IMR-90 (cell line): ENCODE data around the gene KCNQ5. TPM values are rescaled to one million over a fixed set of nuclear protein-coding genes. Genes with fewer than 3 reads are reported as not detected.

Experiments used
- ATAC-seq: fragments of 200-7000 bp; cut with Tn5 transposase; 2 replicates; pipeline ENCODE4 v1.9.1; 2020; ENCODE audit warnings: low read depth, mild to moderate bottlenecking, moderate library complexity
- BruUV-seq: library from RNA; stranded (reverse); fragments of 400-500 nt; replicated peaks from 2 replicates; lab custom pipeline; 2021; lab: Mats Ljungman, UMichigan
- CTCF ChIA-PET: fragments of 300-600 bp; formaldehyde crosslinking; extraction: SDS; loops from one replicate; lab custom pipeline; 2021; ENCODE audit warnings: antibody characterized with exemption; lab: Yijun Ruan, JAX
- POLR2A ChIA-PET: fragments of 300-600 bp; sonication (Branson Sonifier 250); formaldehyde crosslinking; loops from one replicate; lab custom pipeline; 2022; ENCODE audit warnings: antibody characterized with exemption; ENCODE audit not compliant: unreplicated experiment; lab: Charles Lee
- DNase-seq: peaks from one replicate; pipeline ENCODE4 v3.0.0; 2013
- H2AFZ ChIP-seq: replicated peaks from 2 replicates; pipeline ENCODE3; 2013; ENCODE audit warnings: low read length, mild to moderate bottlenecking; ENCODE audit not compliant: poor library complexity
- H2AK5ac ChIP-seq: 2 replicates; pipeline ENCODE4 v1.6.1; 2013; ENCODE audit warnings: low read depth, low read length, inconsistent platforms
- H2AK9ac ChIP-seq: replicated peaks from 2 replicates; pipeline ENCODE3; 2013; ENCODE audit warnings: mild to moderate bottlenecking, low read depth, low read length, moderate library complexity; ENCODE audit not compliant: poor library complexity
- H2BK120ac ChIP-seq: 2 replicates; pipeline ENCODE4 v1.6.1; 2013; ENCODE audit warnings: low read depth, low read length, inconsistent platforms
- H2BK15ac ChIP-seq: 3 replicates; pipeline ENCODE4 v1.6.1; 2013; ENCODE audit warnings: low read depth, low read length, inconsistent platforms
- H2BK20ac ChIP-seq: 2 replicates; pipeline ENCODE4 v1.6.1; 2013; ENCODE audit warnings: low read depth, mild to moderate bottlenecking, inconsistent platforms, low read length, moderate library complexity
- H2BK5ac ChIP-seq: 2 replicates; pipeline ENCODE4 v1.6.1; 2013; ENCODE audit warnings: mild to moderate bottlenecking, low read depth, low read length, inconsistent platforms; ENCODE audit not compliant: poor library complexity, severe bottlenecking
- H3K14ac ChIP-seq: replicated peaks from 2 replicates; pipeline ENCODE4 v1.6.1; 2013; ENCODE audit warnings: low read depth, low read length, inconsistent platforms
- H3K18ac ChIP-seq: 2 replicates; pipeline ENCODE4 v1.6.1; 2013; ENCODE audit warnings: low read depth, low read length, control low read depth
- H3K23ac ChIP-seq: 2 replicates; pipeline ENCODE4 v1.6.1; 2013; ENCODE audit warnings: low read depth, low read length, inconsistent platforms
- H3K27ac ChIP-seq: 2 replicates; pipeline ENCODE4 v1.5.1; 2013; ENCODE audit warnings: mild to moderate bottlenecking, control low read depth, low read length; ENCODE audit not compliant: insufficient read depth
- H3K27me3 ChIP-seq: 2 replicates; pipeline ENCODE4 v1.6.1; 2013; ENCODE audit warnings: low read length; ENCODE audit not compliant: control insufficient read depth, insufficient read depth
- H3K36me3 ChIP-seq: 2 replicates; pipeline ENCODE4 v1.6.1; 2013; ENCODE audit warnings: low read length, mixed read lengths; ENCODE audit not compliant: control insufficient read depth, insufficient read depth
- H3K4ac ChIP-seq: 2 replicates; pipeline ENCODE4 v1.6.1; 2013; ENCODE audit warnings: low read depth, low read length, inconsistent platforms
- H3K4me1 ChIP-seq: 2 replicates; pipeline ENCODE4 v1.6.1; 2013; ENCODE audit warnings: low read length, mixed read lengths; ENCODE audit not compliant: control insufficient read depth, insufficient read depth
- H3K4me2 ChIP-seq: 2 replicates; pipeline ENCODE4 v1.6.1; 2013; ENCODE audit warnings: low read depth, mild to moderate bottlenecking, control low read depth, low read length, moderate library complexity
- H3K4me3 ChIP-seq: 2 replicates; pipeline ENCODE4 v1.5.1; 2013; ENCODE audit warnings: low read depth, mild to moderate bottlenecking, control low read depth, low read length, moderate library complexity; ENCODE audit not compliant: insufficient read depth
- H3K56ac ChIP-seq: 2 replicates; pipeline ENCODE4 v1.6.1; 2013; ENCODE audit warnings: low read length, inconsistent platforms; ENCODE audit not compliant: insufficient read depth; ENCODE audit errors: extremely low read depth
- H3K79me1 ChIP-seq, 2 experiments: 2 replicates each; pipeline ENCODE4 v1.6.1; 2013; ENCODE audit warnings: low read length in 2 of 2, inconsistent platforms in 1 of 2, low read depth in 1 of 2
- H3K9ac ChIP-seq: 2 replicates; pipeline ENCODE4 v1.6.1; 2013; ENCODE audit warnings: low read depth, low read length, control low read depth
- H3K9me1 ChIP-seq: 2 replicates; pipeline ENCODE4 v1.6.1; 2013; ENCODE audit warnings: low read length, inconsistent platforms; ENCODE audit not compliant: insufficient read depth
- H3K9me3 ChIP-seq: 2 replicates; pipeline ENCODE4 v1.6.1; 2013; ENCODE audit warnings: low read length; ENCODE audit not compliant: control insufficient read depth, insufficient read depth
- H4K20me1 ChIP-seq: 2 replicates; pipeline ENCODE4 v1.6.1; 2013; ENCODE audit warnings: low read length, inconsistent platforms; ENCODE audit not compliant: insufficient read depth
- H4K5ac ChIP-seq: 2 replicates; pipeline ENCODE4 v1.6.1; 2013; ENCODE audit warnings: mild to moderate bottlenecking, low read depth, low read length, control low read depth
- H4K8ac ChIP-seq, 2 experiments: 2 replicates each; pipeline ENCODE4 v1.6.1; 2013; ENCODE audit warnings: low read depth in 2 of 2, low read length in 2 of 2, control low read depth in 1 of 2, inconsistent platforms in 1 of 2
- H4K91ac ChIP-seq: 2 replicates; pipeline ENCODE4 v1.6.1; 2013; ENCODE audit warnings: low read depth, low read length, inconsistent platforms; ENCODE audit not compliant: insufficient read depth
- BHLHE40 ChIP-seq: fragments of 150-350 bp; IDR thresholded peaks from 2 replicates; pipeline ENCODE4 v1.6.1; 2016; ENCODE audit warnings: mild to moderate bottlenecking, low read depth, low read length
- FOS ChIP-seq: fragments of 150-350 bp; IDR thresholded peaks from 2 replicates; pipeline ENCODE4 v1.6.1; 2016; ENCODE audit warnings: low read depth, low read length
- RCOR1 ChIP-seq: IDR thresholded peaks from 2 replicates; pipeline ENCODE4 v1.6.1; 2012; ENCODE audit warnings: mild to moderate bottlenecking, low read length, improper control_type of control experiment; ENCODE audit not compliant: insufficient replicate concordance
- SMC3 ChIP-seq: fragments of 150-350 bp; IDR thresholded peaks from 2 replicates; pipeline ENCODE4 v1.6.1; 2016; ENCODE audit warnings: low read depth, mild to moderate bottlenecking, antibody characterized with exemption, low read length, moderate library complexity
- WGBS, 2 experiments: methylation state at CpG; one replicate each; pipeline versions ENCODE4 v1.1.5 to v1.1.7; 2013; ENCODE audit warnings: missing lambda C conversion rate in 2 of 2; ENCODE audit not compliant: insufficient read length in 1 of 2; ENCODE audit errors: extremely low coverage in 2 of 2; 5-methylcytosine and 5-hydroxymethylcytosine counted together
- dilution Hi-C: fragments of 300-500 bp; cut with HindIII; formaldehyde crosslinking; loops from one replicate; pipeline ENCODE4 v1.14.3; 2018; ENCODE audit warnings: low sequenced_read_pairs; ENCODE audit not compliant: unreplicated experiment
- in situ Hi-C: fragments of 300-500 bp; cut with MboI; formaldehyde crosslinking; loops from 3 replicates; pipeline ENCODE4 v1.14.3; 2019; ENCODE audit warnings: low sequenced_read_pairs, inconsistent platforms, mixed read lengths
- intact Hi-C: fragments of 100-400 bp; cut with micrococcal nuclease; formaldehyde crosslinking; loops from 2 replicates; pipeline ENCODE4 v1.10.0; 2022
- polyA plus RNA-seq, 3 experiments: library from polyadenylated mRNA; depleted of rRNA; stranded (reverse); fragments of >200 nt; gene quantifications; 2 replicates each; pipeline ENCODE4 v1.2.3, GENCODE V29; 2012; ENCODE audit warnings: low replicate concordance in 1 of 3
- total RNA-seq: library from RNA; depleted of rRNA; stranded (reverse); fragments of >200 nt; gene quantifications from 2 replicates; pipeline ENCODE4 v1.2.3, GENCODE V29; 2012

The KCNQ5 gene
- total and polyA plus RNA-seq, 2 of the 4 experiments (the other 2 are of a cell fraction) = 0.75 to 1.3 TPM

DNA sequence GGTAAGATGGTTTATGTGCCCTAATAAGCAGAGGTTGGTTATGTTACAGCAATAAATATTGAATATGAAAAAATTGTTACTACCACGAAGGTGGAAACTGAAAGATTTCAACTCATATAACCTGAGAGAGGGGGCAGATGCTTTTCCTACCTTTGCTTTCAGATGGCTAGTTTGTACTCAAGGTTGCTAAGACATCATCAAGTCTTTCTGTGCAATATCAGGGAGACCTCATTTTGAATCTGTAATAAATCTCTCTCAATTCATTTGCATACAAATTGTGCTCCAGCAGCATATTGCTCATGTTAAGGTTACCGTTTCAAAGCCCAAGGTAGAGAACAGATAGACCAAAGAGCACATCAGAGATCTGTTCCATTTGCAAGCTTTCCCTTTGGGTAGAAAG lies 383.0 kb downstream of the KCNQ5 start:
- Histone ChIP-seq H3K4me3 (no peak overlapping the region), H4K5ac (no peak overlapping the region), H2AK5ac (no peak overlapping the region), H3K18ac (no peak overlapping the region), H3K79me1 (no peaks in the 10 kb centered on the region), H3K9ac (no peak overlapping the region), H3K27ac (no peak overlapping the region), H2BK15ac (no peak overlapping the region), H3K23ac (no peak overlapping the region), H3K4me1 (no peaks in the 10 kb centered on the region), H3K36me3 (no peaks in the 10 kb centered on the region), H3K27me3 (no peaks in the 10 kb centered on the region), H4K20me1 (no peaks in the 10 kb centered on the region), H2BK20ac (no peak overlapping the region), H2AFZ (no peak overlapping the region), H3K9me3 (no peaks in the 10 kb centered on the region), H3K56ac (no peak overlapping the region), H3K14ac (no peak overlapping the region), H4K8ac (no peak overlapping the region), H3K4ac (no peak overlapping the region), H3K9me1 (no peaks in the 10 kb centered on the region), H2BK120ac (no peak overlapping the region), H4K91ac (no peak overlapping the region), H2AK9ac (no peak overlapping the region), H2BK5ac (no peak overlapping the region), H3K4me2 (no peak overlapping the region)
- no peak for ATAC-seq
- no TSS peak for BruUV-seq
- no peak for DNase-seq
- intact Hi-C loops = no loop called here
- dilution Hi-C loops = no loop called here
- WGBS, 2 experiments = no CpG with 5 or more reads among the region's 2 CpGs
- POLR2A ChIA-PET = no interaction called here
- in situ Hi-C loops = no loop called here
- no peak for TF ChIP-seq BHLHE40
- TF ChIP-seq SMC3 = no peak
- no peak for TF ChIP-seq RCOR1
- no peak for TF ChIP-seq FOS
- CTCF ChIA-PET = no interaction called here
